H1 (cell line): Measurements from ENCODE around the gene ZMYND10. TPM values are rescaled to one million over a fixed set of nuclear protein-coding genes. Genes with fewer than 3 reads are reported as not detected.

Experiments
- BACH1 ChIP-seq: IDR thresholded peaks from 2 replicates; pipeline ENCODE4 v1.6.1; 2012; ENCODE audit warnings: low read length, improper control_type of control experiment
- CHD7 ChIP-seq: fragments of 300-600 bp; sonication (generic); IDR thresholded peaks from 2 replicates; pipeline ENCODE4 v1.7.1; 2012; ENCODE audit warnings: low read length, moderate library complexity, mild to moderate bottlenecking, inconsistent platforms; ENCODE audit not compliant: insufficient replicate concordance
- KDM5A ChIP-seq: fragments of 200-600 bp; IDR thresholded peaks from 2 replicates; pipeline ENCODE4 v1.7.1; 2012; ENCODE audit warnings: mild to moderate bottlenecking, low read length, inconsistent platforms, mixed read lengths
- RBBP5 ChIP-seq: IDR thresholded peaks from 2 replicates; pipeline ENCODE4 v1.7.1; 2012; ENCODE audit warnings: low read depth, mild to moderate bottlenecking, inconsistent platforms, low read length, moderate library complexity, borderline replicate concordance
- TAF1 ChIP-seq: IDR thresholded peaks from 2 replicates; pipeline ENCODE4 v1.6.1; 2011; ENCODE audit warnings: mild to moderate bottlenecking, low read depth, low read length
- polyA plus RNA-seq, 7 experiments: library from polyadenylated mRNA; depleted of rRNA in 3 of 7; stranded (reverse) in 5 of 7; unstranded in 2 of 7; fragments of >200 nt in 5 of 7; fragments of 200-250 nt in 2 of 7; gene quantifications; 1 replicate in 5 of 7; 2 replicates in 1 of 7; 4 replicates in 1 of 7; pipeline versions ENCODE4 v1.2.1 to v1.2.3, GENCODE V29; 2011 to 2013; ENCODE audit warnings: missing spikeins in 2 of 7, mixed read lengths in 2 of 7
- total RNA-seq: library from RNA; stranded (reverse); fragmentation: NEBNext Ultra II Directional; extraction: Animal tissue kit (Norgen Biotek cat#: 25700); gene quantifications from 2 replicates; pipeline ENCODE4 v1.2.1, GENCODE V29; 2021

Gene ZMYND10
- total and polyA plus RNA-seq, 2 of the 8 experiments (the other 6 are each of a cell fraction or from before 2014, with no cell fraction given) = 0.56 to 0.79 TPM

- no peak for TF ChIP-seq TAF1
- TF ChIP-seq RBBP5 = no peak
- no peak for TF ChIP-seq BACH1
- no peak for TF ChIP-seq CHD7
- no peak for TF ChIP-seq KDM5A
Measured at GRCh38 chr3:50323614-50324199, 21.8 kb downstream of the ZMYND10 start (continued).
